COLO829 (cell line): ENCODE measurements around the gene ULBP3.
"Not testable (repeated sequence)": the region's sequence is repeated elsewhere in the genome, so short reads cannot be mapped to it uniquely, and the experiment has no call there.

Experiments
- DNase-seq: peaks from one replicate; pipeline ENCODE4 v3.0.0; 2012; ENCODE audit warnings: low spot score

The ULBP3 gene

GRCh38 chr6:150043096-150043495 is 25.8 kb downstream of the ULBP3 start:
- no peak for DNase-seq

DNA sequence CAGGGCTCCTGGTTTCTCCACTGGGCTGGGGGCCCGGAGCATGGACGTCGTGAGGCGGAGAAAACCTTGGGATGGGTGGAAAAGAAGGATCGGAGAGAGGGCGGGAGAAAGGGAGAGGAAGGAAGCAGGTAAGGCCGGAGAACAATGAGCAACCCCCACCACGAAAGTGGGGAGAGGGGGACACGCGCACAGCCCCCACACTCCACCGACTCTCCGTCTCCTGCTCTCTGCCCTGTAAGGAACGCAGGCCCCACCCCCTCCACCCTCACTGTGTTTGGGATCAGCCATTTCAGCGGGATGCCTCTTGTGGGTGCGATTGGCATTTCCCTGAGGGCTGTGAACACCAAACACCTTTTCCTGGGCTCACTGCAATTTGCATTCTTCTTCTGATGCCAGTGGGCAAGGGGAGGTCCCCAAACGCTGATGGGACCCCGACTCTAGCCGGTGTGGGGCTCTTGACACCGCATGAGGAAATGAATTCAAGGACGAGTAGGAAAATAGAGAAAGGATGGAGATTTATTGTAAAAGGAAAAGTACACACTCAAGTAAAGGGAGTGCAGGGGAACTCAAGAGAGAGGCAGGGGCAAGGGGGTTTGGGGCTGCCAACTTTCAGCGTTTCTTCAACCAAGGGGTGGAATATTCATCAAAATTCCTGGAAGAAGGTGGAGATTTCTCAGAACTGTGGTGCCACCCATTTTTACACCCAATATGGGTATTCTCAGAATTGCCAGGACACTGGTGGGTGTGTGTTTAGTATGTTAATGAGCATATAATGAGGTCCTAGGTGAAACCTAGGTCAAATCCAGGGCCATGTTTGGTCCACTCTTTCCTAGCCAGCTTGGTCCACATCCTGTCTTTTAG is 30.5 kb downstream of the ULBP3 start:
- no peak for DNase-seq

DNA sequence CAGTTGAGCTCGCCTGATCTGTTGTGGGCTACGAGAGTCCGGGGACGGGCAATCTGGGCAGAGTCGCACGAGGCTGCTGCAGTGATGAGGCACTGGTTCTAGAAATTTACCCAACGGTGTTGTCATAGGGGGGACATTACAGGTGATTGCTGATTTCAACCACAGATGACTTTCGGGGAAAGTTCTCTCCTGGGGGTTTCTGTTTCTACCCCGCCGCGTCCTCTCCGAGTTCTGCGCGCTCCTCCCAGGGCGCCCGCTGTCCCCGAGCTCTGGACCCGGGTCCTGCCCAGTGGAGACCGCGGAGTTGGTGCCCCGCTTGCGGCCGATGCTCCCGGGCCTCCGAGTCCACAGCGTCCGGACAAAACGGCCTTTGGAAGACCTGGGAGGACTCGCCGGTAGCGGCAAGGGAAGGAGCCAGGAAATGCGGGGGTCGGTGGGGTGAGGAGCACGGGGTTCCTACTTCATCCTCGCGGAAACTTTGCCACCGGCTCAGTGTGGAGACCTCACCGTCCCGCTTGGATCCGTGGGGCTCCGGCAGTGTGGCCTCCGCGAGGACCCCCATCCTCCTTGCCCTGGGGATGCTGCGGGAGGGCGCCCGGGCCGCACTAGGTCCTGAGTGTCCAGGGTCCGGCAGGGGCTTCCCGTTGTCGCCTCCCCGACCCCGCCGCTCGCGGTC is 31.3 kb downstream of the ULBP3 start:
- DNase-seq, result no peak

DNA sequence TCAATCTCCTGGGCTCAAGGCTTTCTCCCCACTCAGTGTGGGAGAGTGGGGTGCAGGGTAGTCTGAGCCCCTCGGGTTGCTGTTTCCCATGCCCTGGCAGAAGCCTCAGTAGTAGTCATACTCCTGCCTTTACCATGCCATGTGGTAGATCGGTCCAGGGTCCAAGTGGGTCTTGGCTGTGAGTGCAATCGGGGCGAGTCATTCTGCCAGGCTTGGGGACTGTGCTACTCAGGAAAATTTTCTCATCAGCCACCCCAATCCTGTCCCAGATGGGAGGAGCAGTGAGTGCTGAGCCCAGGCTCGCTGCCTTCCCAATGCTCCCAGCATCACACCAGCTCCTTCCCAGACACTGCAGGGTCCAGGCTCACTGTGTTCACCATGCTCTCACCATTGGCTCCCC is 32.8 kb downstream of the ULBP3 start:
- no peak for DNase-seq

DNA sequence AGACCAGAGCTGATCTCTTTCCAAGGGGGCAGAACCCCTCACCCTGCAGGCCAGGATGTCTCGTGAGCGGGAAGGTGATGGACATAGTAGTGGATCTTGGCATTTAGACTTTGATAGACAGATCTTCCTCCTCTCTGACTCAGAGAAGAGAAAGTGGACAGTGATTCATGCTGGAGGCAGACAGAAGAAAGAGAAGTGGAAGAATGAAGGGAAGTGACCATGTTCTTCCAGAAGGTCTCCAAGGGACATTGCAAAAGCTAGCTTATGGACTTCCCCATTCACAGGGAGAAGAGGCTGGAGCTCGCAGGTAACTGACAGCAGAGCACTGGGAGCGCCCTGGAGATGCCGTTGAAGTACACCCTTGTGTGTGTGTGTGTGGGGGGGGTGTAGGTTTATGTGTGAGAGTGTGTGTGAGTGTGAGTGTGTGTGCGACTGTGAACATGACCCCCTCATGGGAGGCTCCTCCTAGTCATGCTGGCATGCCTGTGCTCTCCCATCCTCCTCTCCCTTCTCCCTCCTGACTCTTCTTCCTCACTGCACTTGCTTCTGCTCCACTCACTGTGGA is 35.6 kb downstream of the ULBP3 start:
- DNase-seq, result no peak

- DNase-seq, result no peak
These were observed 36.3 kb downstream of the ULBP3 start for GRCh38 chr6:150032598-150032997.

DNA sequence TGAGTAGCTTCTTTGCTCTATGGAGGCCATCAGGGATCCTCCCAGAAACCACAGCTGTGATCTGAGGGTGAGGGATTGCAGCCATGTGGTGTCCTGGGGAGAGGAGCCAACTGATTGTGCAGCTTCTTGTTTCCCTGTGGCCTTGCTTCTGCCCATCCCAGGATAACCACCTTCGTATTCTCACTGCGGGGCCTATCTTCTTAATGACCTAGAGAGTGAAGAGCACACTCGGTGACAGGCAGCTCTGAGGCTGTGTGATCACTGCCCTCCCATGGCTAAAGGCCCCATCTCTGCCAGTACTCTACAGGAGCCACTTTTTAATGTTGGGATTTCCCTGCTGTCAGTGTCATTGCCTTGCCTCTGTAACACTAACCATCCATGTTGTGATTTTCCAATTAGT is 38.3 kb downstream of the ULBP3 start:
- DNase-seq, result no peak

- DNase-seq, result no peak
These were observed 39.2 kb downstream of the ULBP3 start for GRCh38 chr6:150029749-150030148.

GRCh38 chr6:150029276-150029675 is 39.6 kb downstream of the ULBP3 start:
- no peak for DNase-seq

DNA sequence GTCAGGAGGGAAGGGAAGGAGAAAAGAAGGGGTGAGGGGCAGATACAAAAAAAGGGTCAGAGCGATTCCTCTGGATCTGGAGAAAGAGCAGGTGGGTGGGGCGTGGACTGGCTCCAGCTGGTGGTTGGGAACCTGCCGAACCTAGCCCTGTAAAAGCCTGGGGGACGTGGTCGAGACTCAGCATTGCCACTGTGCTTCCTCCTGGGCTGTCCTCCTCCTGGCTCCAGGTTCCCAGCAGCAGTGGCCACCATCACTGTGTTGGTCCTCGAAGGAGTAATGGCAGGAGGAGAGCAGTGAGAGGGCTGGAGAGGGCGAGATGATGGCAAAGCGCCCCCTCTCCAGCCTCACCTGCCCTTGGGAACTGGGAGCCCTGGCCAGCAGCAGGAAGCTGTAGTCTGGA is 40.1 kb downstream of the ULBP3 start:
- DNase-seq, result no peak

DNA sequence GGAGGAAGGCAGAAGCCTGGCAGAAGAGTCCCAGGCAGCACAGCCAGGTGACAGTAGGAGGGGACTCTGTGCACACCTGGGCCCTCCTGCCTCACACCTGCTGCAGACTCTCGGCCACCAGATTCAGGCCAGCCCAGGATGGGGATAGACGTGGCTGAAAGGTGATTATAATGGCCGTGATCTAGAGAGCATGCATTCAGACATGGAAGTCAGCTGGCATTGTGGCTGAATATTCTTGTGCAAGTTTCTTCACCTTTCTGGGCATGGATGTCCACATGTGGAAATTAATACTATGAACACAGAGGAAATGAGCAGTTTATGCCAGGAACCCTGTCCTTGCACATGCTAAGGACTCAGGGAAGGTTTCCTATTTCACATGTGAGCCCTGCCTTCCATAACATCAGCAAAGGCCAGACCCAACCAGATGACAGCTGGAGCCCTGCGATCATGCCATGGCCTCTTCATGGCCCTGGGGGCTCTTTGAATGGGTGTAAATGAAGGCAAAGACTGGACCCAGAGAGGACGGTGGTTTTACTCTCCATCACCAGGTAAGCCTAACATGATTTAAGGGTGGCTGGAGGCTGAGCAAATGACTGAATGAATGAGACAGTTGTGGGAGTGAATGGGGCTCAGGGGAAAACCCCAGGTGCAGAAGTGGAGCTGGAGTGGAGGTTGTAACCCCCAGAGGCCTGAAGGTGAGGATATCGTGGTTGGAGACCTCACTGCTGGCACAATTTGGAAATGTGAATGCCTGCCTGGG is 40.9 kb downstream of the ULBP3 start:
- DNase-seq, result no peak

GRCh38 chr6:150026976-150027805 is 41.7 kb downstream of the ULBP3 start:
- DNase-seq, result no peak

DNA sequence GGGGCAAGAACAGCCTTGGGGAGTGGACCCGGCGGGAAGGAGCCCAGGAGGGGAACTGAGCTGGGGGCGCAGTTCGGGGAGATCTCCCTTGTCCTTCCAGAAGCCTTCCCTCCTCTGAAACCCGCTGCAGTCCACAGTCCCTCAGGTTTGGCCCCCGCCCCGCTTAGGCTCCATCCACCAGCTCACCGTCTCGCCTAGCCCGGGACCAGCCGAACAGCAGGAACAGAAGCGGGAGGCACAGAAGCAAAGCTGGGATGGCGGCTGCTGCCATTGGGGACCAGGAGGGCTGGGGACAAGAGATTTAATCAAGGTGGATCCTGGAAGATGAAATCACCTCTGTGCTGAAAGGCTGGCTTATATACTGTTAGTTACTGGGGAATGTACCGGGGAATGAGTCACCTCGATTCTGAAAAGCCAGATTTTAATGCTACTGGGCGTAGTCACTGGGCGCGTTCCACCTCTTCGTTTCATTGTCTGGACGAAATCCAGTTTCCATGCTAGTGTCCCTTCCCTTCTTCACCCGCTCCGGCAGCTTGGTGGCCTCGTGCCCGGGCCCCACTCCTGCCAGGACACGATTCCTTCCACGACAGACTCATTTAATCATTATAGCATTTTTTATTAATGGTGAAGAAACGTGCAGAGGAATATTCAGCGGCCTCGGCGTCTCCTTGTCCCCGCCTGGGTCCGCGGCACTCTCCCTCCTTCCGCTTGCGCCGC is 43.6 kb downstream of the ULBP3 start, which contains the start of gene RAET1L:
RAET1L (minus strand) TSS at position 332 of the 717 bp plus-strand sequence; CDS start at position 271, 61 bp downstream.
- DNase-seq, result peak; percentile 41

DNA sequence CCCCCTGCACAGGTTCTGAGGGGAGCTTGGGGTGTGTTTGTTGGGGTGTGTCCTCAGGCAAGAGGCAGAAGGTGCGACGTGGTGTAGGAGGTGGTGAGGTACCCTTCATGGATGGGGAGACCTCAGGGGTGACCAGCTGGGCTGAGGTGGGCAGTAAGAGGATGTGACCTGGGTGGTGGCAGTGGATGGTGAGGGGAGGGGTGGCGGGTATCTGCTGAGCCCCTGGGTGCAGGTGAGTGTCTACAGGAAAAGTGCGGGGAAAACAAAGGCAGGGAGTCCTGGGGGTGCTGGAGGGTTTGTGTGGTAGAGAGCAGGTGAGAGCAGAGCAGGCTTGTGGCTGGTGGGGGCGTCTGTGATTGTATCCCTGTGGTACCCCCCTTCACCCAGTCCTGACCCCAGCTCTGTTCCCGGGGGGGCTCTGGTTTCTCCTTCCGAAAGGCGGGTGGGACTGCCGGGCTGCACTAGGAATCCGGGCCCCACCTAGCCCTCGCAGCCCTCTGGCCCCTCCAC is 44.2 kb downstream of the ULBP3 start:
- DNase-seq, result no peak

DNA sequence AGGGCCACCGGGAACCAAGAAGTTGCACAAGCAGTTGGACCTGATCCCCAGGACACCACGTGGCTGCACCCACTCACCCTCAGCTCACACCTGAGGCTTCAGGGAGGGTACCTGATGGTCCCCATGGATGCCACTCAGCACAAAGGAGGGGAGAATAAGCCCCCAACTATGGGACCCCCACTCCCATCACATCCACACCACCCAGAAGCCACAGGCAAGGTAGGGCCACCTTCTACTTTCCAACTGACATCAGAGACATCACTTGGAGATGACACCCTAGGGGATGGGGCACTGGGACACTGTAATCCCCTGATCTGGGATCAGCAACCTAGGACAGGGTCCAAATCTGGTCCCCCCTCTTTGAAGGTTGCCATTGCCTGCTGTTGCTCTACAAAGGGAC is 44.9 kb downstream of the ULBP3 start:
- DNase-seq, result not testable (repeated sequence)

- not testable (repeated sequence) for DNase-seq
These were observed 47.1 kb downstream of the ULBP3 start for GRCh38 chr6:150021870-150022269.

DNA sequence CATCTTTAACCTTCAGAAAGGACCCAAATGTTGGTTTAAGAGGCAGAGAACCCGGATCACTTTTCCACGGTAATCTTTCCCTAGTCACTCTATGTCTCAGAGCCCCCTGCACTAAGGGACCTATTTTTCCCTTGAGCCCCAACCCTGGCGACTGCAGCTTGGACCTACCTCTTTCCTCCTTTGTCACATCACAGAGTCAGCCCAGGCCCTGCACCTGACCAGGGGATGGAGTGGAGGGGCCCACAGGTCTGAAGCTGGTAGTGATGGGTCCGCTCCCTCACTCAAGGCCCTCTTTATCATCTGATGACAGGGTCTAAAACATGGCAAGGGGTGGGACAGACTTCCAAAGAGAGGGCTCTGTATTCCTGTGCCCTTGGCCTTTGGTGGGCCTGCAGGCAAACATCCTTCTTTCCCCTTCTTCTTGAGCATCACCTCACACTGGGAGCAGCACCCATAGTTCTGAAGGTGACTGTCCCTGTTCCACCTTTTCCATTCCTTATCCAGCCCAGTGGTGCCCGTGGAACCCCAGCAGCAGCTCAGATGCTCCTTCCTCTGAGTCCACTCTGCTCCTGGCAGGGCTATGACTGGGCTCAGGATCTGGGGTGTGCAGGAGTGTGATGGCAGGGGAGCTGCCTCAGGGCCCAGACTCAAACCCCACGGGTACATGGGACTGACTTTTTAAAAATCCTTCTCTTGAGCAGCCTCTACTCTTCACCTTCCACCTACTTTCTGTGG is 49.9 kb downstream of the ULBP3 start:
- DNase-seq, result no peak

- DNase-seq, result not testable (repeated sequence)
These were observed 51.8 kb downstream of the ULBP3 start for GRCh38 chr6:150017186-150017521.

DNA sequence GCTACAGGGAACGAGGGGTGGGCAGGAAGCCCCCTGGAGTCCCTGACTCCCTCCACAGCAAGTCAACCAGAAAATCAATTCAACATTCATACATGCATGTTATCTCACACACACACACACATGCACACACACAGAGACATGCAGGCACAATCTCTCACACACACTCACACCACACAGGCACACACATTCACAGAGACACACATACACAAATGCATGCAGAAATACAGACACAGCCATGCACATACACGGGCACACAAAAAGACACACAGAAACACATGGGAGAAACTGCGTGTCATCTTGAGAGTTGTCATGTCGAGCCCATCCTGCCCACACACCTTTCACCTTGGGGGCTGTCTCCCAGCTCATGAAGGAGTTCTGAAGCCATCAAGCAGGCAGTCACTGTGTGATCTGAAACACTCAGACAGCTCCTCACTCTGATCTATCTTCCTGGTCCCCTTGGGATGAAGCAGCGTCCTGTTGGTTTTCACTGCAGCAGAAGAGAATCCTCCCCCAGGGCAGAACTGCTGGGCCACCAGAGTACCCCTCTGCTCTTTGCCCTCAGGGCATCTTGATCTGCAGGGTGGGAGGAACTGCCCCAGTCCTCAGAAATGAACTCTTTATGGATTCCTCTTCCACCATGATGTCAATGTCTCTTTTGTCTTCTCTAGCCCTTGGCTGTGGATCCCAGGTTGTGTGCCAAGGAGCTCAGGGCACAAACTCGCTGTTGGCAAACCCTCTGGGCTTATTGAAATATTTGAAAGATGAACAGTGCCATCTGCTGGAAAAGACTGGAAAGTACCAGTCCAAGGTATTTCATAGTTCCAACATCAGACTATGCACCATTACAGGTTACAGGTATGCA is 52.4 kb downstream of the ULBP3 start:
- DNase-seq, result peak; percentile 77
